Stomach (tissue), 4 donors: ENCODE measurements around the gene COL5A3.

ENCODE experiments used
- POLR2A ChIP-seq, 4 donors: fragments of 450-650 bp; IDR thresholded peaks; one replicate each; pipeline ENCODE4 v1.6.1; 2016; ENCODE audit warnings: antibody characterized with exemption in 4 of 4, control low read depth in 2 of 4, mild to moderate bottlenecking in 1 of 4, moderate library complexity in 1 of 4
- POLR2AphosphoS5 ChIP-seq, 3 donors: sonication (generic); formaldehyde crosslinking; IDR thresholded peaks; one replicate each; pipeline ENCODE4 v1.6.1; 2016; ENCODE audit warnings: antibody characterized with exemption in 3 of 3
- TF ChIP-seq, protein P1 (sequence below), 7 experiments: fragments of 450-650 bp in 4 of 7; fragments of 200-600 bp in 3 of 7; sonication (generic) in 3 of 7; IDR thresholded peaks; one replicate each; pipeline ENCODE4 v1.5.1; 2016 to 2019; ENCODE audit warnings: antibody characterized with exemption in 7 of 7, control low read depth in 2 of 7, mild to moderate bottlenecking in 1 of 7

GRCh38 chr19:10036601-10037071 lies 26.3 kb upstream of the COL5A3 start:
- TF ChIP-seq, protein P1, sequence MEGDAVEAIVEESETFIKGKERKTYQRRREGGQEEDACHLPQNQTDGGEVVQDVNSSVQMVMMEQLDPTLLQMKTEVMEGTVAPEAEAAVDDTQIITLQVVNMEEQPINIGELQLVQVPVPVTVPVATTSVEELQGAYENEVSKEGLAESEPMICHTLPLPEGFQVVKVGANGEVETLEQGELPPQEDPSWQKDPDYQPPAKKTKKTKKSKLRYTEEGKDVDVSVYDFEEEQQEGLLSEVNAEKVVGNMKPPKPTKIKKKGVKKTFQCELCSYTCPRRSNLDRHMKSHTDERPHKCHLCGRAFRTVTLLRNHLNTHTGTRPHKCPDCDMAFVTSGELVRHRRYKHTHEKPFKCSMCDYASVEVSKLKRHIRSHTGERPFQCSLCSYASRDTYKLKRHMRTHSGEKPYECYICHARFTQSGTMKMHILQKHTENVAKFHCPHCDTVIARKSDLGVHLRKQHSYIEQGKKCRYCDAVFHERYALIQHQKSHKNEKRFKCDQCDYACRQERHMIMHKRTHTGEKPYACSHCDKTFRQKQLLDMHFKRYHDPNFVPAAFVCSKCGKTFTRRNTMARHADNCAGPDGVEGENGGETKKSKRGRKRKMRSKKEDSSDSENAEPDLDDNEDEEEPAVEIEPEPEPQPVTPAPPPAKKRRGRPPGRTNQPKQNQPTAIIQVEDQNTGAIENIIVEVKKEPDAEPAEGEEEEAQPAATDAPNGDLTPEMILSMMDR (IDR thresholded peaks at IDR 0.05): no peak
- TF ChIP-seq POLR2A (IDR thresholded peaks at IDR 0.05) (no peak), POLR2AphosphoS5 (IDR thresholded peaks at IDR 0.05) (no peak)
